ENCODE results near the gene EMSY.

Gene EMSY

GRCh38 chr11:76543006-76543703, 98.3 kb downstream of the EMSY start:
- Histone ChIP-seq H3K27me3 (ENCODE audit: insufficient read depth, poor library complexity, severe bottlenecking) (no peaks in the 10 kb centered on the region), H3K27ac (replicated peaks) (no peak overlapping the region), H3K4me3 (replicated peaks; ENCODE audit: insufficient read depth, low read length) (no peak overlapping the region)
- DNase-seq (ENCODE audit: low read depth in 1 of 2, low spot score in 1 of 2): no peak
- TF ChIP-seq GABPA (IDR thresholded peaks at IDR 0.05; ENCODE audit: low read depth): no peak
- TF ChIP-seq POLR2AphosphoS5 (IDR thresholded peaks at IDR 0.05; ENCODE audit: low read depth): no peak
- no peak for TF ChIP-seq REST (IDR thresholded peaks at IDR 0.05; ENCODE audit: insufficient replicate concordance, low read depth)
- TF ChIP-seq SPI1 (IDR thresholded peaks at IDR 0.05; ENCODE audit: borderline replicate concordance, low read depth): no peak
- TF ChIP-seq CTCF (IDR thresholded peaks at IDR 0.05; ENCODE audit: insufficient read depth, low read length): no peak

- Histone ChIP-seq H3K4me3 (replicated peaks; ENCODE audit: insufficient read depth, low read length) (no peak overlapping the region), H3K27me3 (ENCODE audit: insufficient read depth, poor library complexity, severe bottlenecking) (no peaks in the 10 kb centered on the region), H3K27ac (replicated peaks) (no peak overlapping the region)
- no peak for TF ChIP-seq POLR2AphosphoS5 (IDR thresholded peaks at IDR 0.05; ENCODE audit: low read depth)
- TF ChIP-seq SPI1 (IDR thresholded peaks at IDR 0.05; ENCODE audit: borderline replicate concordance, low read depth): no peak
- no peak for TF ChIP-seq GABPA (IDR thresholded peaks at IDR 0.05; ENCODE audit: low read depth)
- no peak for TF ChIP-seq REST (IDR thresholded peaks at IDR 0.05; ENCODE audit: insufficient replicate concordance, low read depth)
- no peak for TF ChIP-seq CTCF (IDR thresholded peaks at IDR 0.05; ENCODE audit: insufficient read depth, low read length)
- DNase-seq (ENCODE audit: low read depth in 1 of 2, low spot score in 1 of 2): no peak
Measured at GRCh38 chr11:76550781-76551180, 106.0 kb downstream of the EMSY start.

GRCh38 chr11:76551400-76551799, 106.6 kb downstream of the EMSY start:
- Histone ChIP-seq H3K27ac (replicated peaks) (no peak overlapping the region), H3K27me3 (ENCODE audit: insufficient read depth, poor library complexity, severe bottlenecking) (no peaks in the 10 kb centered on the region), H3K4me3 (replicated peaks; ENCODE audit: insufficient read depth, low read length) (no peak overlapping the region)
- TF ChIP-seq SPI1 (IDR thresholded peaks at IDR 0.05; ENCODE audit: borderline replicate concordance, low read depth): no peak
- TF ChIP-seq GABPA (IDR thresholded peaks at IDR 0.05; ENCODE audit: low read depth): no peak
- TF ChIP-seq REST (IDR thresholded peaks at IDR 0.05; ENCODE audit: insufficient replicate concordance, low read depth): no peak
- no peak for TF ChIP-seq CTCF (IDR thresholded peaks at IDR 0.05; ENCODE audit: insufficient read depth, low read length)
- no peak for TF ChIP-seq POLR2AphosphoS5 (IDR thresholded peaks at IDR 0.05; ENCODE audit: low read depth)
- DNase-seq (ENCODE audit: low read depth in 1 of 2, low spot score in 1 of 2): no peak

All from HL-60 (cell line).